Smooth muscle cell (in vitro differentiated cells): ENCODE measurements around the gene PTPRT. TPM values are rescaled to one million over a fixed set of nuclear protein-coding genes. Genes with fewer than 3 reads are reported as not detected.

ENCODE experiments used
- DNase-seq: peaks from one replicate; lab custom pipeline; 2025; ENCODE audit not compliant: unreplicated experiment; lab: John Stamatoyannopoulos, UW
- H2AFZ ChIP-seq: fragments of 200-600 bp; sonication (generic); 2 replicates; pipeline ENCODE4 v1.6.0; 2016; ENCODE audit warnings: antibody characterized with exemption, low read depth, mild to moderate bottlenecking
- H3F3A ChIP-seq: fragments of 200-600 bp; sonication (generic); 2 replicates; pipeline ENCODE4 v1.6.0; 2017; ENCODE audit warnings: antibody characterized with exemption, low read depth
- H3K27ac ChIP-seq: fragments of 200-600 bp; sonication (generic); 2 replicates; pipeline ENCODE4 v1.5.1; 2016; ENCODE audit warnings: low read depth, mild to moderate bottlenecking
- H3K27me3 ChIP-seq: fragments of 200-600 bp; sonication (generic); 2 replicates; pipeline ENCODE4 v1.6.1; 2016; ENCODE audit warnings: low read depth, mild to moderate bottlenecking
- H3K36me3 ChIP-seq: fragments of 200-600 bp; sonication (generic); 2 replicates; pipeline ENCODE4 v1.5.1; 2016; ENCODE audit warnings: low read depth
- H3K4me1 ChIP-seq: fragments of 200-600 bp; sonication (generic); 2 replicates; pipeline ENCODE4 v1.5.1; 2016; ENCODE audit warnings: low read depth
- H3K4me2 ChIP-seq: fragments of 200-600 bp; sonication (generic); 2 replicates; pipeline ENCODE4 v1.6.0; 2016; ENCODE audit warnings: mild to moderate bottlenecking
- H3K4me3 ChIP-seq: fragments of 200-600 bp; sonication (generic); 2 replicates; pipeline ENCODE4 v1.5.1; 2016; ENCODE audit warnings: mild to moderate bottlenecking
- H3K79me2 ChIP-seq: fragments of 200-600 bp; sonication (generic); 2 replicates; pipeline ENCODE4 v1.6.0; 2016; ENCODE audit warnings: low read depth, mild to moderate bottlenecking
- H3K9ac ChIP-seq: fragments of 200-600 bp; sonication (generic); 2 replicates; pipeline ENCODE4 v1.6.0; 2016; ENCODE audit warnings: low read depth
- H3K9me3 ChIP-seq: fragments of 200-600 bp; sonication (generic); replicated peaks from 2 replicates; pipeline ENCODE4 v1.5.1; 2016; ENCODE audit warnings: low read depth
- H4K20me1 ChIP-seq: fragments of 200-600 bp; sonication (generic); 2 replicates; pipeline ENCODE4 v1.6.0; 2016; ENCODE audit warnings: low read depth
- CTCF ChIP-seq: fragments of 200-600 bp; sonication (generic); IDR thresholded peaks from 2 replicates; pipeline ENCODE4 v1.5.1; 2017; ENCODE audit warnings: borderline replicate concordance, mild to moderate bottlenecking, antibody characterized with exemption; ENCODE audit not compliant: insufficient read depth, poor library complexity, severe bottlenecking
- WGBS: methylation state at CpG from one replicate; pipeline ENCODE4 v1.1.7; 2016; ENCODE audit warnings: low lambda C conversion rate; 5-methylcytosine and 5-hydroxymethylcytosine counted together
- polyA plus RNA-seq: library from polyadenylated mRNA; unstranded; fragments of >200 nt; fragmentation: Nextera tagmentation; extraction: Ambion mirVana; gene quantifications from 2 replicates; pipeline ENCODE4 v1.2.1, GENCODE V29; 2016
- total RNA-seq: library from RNA; depleted of rRNA; stranded (reverse); fragments of >200 nt; gene quantifications from 2 replicates; pipeline ENCODE4 v1.2.3, GENCODE V29; 2014

PTPRT gene
- total and polyA plus RNA-seq, 2 experiments from 2014 or later: 0.99 to 2.1 TPM

DNA sequence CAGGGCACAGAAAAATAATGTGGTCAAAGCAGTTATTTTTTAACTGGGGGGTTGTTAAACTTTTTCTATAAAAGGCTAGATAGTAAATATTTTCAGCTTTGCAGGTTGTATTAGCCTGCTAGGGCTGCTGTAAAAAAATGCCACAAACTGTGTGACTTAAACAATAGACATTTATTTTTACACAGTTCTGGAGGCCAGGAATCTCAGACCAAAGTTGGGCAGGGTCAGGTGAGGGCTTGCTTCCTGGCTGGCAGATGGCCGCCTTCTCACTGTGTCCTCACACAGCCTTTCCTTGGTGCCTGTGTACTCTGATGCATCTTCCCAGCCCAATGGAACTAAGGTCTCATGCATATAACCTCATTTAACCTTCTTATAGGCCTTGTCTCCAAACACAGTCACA lies 294.7 kb downstream of the PTPRT start:
- no peak for TF ChIP-seq CTCF
- no peak overlapping the region for H3K4me3 ChIP-seq
- no peaks in the 10 kb centered on the region for H4K20me1 ChIP-seq
- no peaks in the 10 kb centered on the region for H3F3A ChIP-seq
- no peak for DNase-seq
- H3K4me2 ChIP-seq: no peak overlapping the region
- H3K9me3 ChIP-seq: no peaks in the 10 kb centered on the region
- H3K27me3 ChIP-seq: no peaks in the 10 kb centered on the region
- H3K4me1 ChIP-seq: no peaks in the 10 kb centered on the region
- H3K27ac ChIP-seq: no peak overlapping the region
- H3K79me2 ChIP-seq: no peaks in the 10 kb centered on the region
- 94% methylated on average over 1 of the region's 1 CpG for WGBS
- no peak overlapping the region for H3K9ac ChIP-seq
- H3K36me3 ChIP-seq: no peaks in the 10 kb centered on the region
- no peak overlapping the region for H2AFZ ChIP-seq

GRCh38 chr20:42894483-42894882 lies 295.2 kb downstream of the PTPRT start:
- no peaks in the 10 kb centered on the region for H3K27me3 ChIP-seq
- no peak overlapping the region for H3K9ac ChIP-seq
- no peaks in the 10 kb centered on the region for H3K79me2 ChIP-seq
- no peaks in the 10 kb centered on the region for H3K36me3 ChIP-seq
- no peaks in the 10 kb centered on the region for H4K20me1 ChIP-seq
- no peak for DNase-seq
- no peak overlapping the region for H3K27ac ChIP-seq
- no peak overlapping the region for H3K4me2 ChIP-seq
- no peak overlapping the region for H2AFZ ChIP-seq
- H3K4me1 ChIP-seq: no peaks in the 10 kb centered on the region
- no peak overlapping the region for H3K4me3 ChIP-seq
- no peaks in the 10 kb centered on the region for H3F3A ChIP-seq
- H3K9me3 ChIP-seq: no peaks in the 10 kb centered on the region
- 78% methylated on average over 3 of the region's 3 CpGs for WGBS
- no peak for TF ChIP-seq CTCF

- no peak for DNase-seq
Measured at GRCh38 chr20:42889517-42889916, 300.2 kb downstream of the PTPRT start.

More at GRCh38 chr20:42889517-42889916, 300.2 kb downstream of the PTPRT start:
- Histone ChIP-seq H3K79me2 (no peaks in the 10 kb centered on the region), H3K4me1 (no peaks in the 10 kb centered on the region), H3K9me3 (no peaks in the 10 kb centered on the region), H3K27ac (no peak overlapping the region), H2AFZ (no peak overlapping the region), H3K4me2 (no peak overlapping the region), H3F3A (no peaks in the 10 kb centered on the region), H3K9ac (no peak overlapping the region), H4K20me1 (no peaks in the 10 kb centered on the region), H3K4me3 (no peak overlapping the region), H3K36me3 (no peaks in the 10 kb centered on the region), H3K27me3 (no peaks in the 10 kb centered on the region)
- no peak for TF ChIP-seq CTCF
- 92% methylated on average over 3 of the region's 3 CpGs for WGBS
